HCEC 1CT (cell line): ENCODE results near the gene CPD.

ENCODE experiments used
- DNase-seq: peaks from one replicate; pipeline ENCODE4 v3.0.0-alpha.2; 2017

CPD gene

DNA sequence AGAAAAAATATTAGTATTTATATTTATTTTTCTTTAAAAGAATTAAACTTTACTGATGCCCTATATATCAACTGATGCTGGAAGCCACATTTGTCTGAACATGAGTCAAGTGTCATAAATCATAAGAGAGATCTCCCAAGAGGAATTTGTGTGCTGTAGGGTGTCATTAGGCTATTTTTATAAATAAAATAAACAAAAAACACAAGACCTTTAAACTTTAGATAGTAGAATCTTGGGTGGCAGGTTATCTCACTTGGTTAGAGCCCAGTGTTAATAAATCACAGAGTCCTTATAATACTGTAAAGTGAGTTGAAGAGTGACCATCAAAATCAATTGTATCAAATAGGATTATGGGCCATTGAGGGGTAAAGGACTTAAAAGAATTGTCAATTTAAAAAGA is 21.3 kb upstream of the CPD start:
- DNase-seq = no peak

DNA sequence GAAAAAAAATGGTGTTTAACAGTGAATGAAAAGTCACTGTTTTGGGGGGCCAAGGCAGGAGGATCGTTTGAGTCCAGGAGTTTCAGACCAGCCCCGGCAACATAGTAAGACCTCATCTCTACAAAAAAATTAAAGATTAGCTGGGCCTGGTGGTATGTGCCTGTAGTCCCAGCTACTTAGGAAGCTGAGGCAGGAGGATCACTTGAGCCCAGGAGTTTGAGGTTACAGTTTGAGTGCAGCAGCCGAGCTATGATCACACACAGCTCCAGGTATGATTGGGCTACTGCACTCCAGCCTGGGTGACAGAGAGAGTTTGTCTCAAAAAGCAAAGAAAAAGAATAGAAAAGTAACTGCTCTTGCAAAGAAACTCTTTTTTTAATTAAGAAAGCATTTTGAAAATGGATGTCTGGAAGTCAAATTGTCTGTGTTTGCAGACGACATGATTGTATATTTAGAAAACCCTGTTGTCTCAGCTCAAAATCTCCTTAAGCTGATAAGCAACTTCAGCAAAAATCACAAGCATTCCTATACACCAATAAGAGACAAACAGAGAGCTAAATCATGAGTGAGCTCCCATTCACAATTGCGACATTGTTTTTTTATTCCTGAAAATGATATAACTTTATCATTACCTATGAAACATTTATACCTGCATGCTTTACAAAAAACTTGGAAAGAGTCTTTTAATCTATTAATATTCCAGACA is 20.5 kb upstream of the CPD start:
- no peak for DNase-seq

DNA sequence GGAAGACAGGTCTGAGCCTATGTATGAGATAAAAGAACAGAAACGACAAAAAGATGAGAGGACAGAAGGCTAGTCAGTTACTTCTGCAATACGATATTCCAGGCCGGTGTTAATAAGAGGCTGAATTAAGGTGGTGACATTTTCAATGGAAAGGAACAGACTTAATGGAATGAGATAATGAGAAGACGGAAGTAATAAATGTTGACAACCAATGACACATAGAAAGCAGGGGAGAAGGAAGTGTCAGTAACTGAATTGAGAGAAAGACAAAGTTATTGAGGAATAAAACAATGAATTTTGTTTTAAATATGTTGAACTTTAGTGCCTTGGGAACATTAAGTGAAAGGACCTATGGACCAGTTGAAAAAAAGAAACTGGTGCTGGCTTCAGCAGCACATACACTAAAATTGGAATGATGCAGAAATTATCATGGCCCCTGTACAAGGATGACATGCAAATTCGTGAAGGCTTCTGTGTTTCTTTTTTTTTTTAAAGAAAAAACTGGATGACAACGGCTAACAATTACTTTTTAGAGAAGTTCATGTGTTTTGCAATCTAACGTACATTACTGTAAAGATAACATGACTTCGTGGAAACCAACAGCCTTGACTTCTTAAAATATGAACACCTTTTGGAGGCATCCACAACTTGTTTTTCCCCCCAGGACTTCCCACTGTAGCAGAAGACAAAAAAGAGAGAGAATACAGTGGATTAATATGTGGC is 18.5 kb upstream of the CPD start:
- DNase-seq = no peak

DNA sequence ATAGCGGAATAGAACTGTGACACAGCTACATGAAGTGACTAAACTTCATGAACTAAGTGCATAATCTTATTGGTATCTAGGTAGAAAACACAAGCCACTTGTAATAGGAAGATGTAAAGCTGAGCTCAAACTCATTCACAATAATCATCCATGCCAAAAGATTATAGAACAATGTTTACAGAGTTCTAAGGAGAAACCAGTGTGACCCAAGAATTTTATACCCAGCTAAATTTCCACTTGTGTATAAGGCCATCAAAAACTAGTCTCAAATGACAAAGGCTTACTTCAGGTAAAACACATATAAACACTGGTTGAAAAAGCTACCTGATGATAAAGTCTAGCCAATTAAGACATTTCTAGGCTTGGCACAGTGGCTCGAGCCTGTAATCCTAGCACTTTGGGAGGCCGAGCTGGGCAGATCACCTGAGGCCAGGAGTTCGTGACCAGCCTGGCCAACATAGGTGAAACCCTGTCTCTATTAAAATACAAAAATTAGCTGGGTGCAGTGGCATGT is 16.9 kb upstream of the CPD start:
- DNase-seq = no peak

DNA sequence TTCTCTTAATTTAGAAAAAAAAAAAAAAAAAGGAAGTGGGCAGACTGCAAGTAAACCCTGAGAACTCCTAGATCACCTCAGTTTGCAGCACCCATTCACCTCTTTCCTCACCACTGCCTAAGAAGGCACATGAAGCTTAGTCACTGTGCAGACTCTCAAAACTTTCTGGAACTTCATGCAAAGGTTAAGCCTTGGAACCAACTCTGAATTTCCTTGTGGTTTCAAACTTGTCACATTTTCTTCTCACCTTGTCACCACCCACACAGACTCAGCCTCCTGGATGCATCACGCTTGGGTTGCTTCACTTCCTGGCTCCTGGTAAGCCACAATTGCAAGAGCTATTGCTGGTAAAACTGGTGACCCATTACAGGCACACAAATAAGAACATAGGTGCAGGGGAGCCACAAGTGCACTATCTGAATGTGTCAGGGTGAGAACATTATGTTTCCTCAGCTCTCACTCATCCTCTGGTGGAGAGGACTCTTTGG is 15.0 kb upstream of the CPD start:
- DNase-seq = peak; percentile 31

DNA sequence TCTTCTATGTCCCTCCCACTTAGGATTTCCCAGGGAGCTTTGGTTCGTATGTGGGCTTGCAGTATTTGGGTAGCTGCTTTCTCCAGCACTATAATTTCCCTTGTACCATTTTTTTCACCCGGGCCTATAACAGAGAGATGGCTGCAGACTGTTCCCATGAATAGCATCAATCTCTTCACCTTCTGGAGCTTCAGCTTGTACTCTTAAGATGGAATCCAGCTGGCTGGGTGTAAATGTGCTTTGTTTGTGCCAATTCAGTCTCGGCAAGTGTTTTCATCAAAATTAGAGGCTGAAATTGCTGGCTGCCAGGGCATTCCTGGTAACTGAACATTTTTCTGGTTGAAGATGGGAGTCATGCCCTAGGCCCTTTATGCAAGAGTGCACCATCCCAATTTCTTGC is 12.2 kb upstream of the CPD start:
- DNase-seq = no peak

DNA sequence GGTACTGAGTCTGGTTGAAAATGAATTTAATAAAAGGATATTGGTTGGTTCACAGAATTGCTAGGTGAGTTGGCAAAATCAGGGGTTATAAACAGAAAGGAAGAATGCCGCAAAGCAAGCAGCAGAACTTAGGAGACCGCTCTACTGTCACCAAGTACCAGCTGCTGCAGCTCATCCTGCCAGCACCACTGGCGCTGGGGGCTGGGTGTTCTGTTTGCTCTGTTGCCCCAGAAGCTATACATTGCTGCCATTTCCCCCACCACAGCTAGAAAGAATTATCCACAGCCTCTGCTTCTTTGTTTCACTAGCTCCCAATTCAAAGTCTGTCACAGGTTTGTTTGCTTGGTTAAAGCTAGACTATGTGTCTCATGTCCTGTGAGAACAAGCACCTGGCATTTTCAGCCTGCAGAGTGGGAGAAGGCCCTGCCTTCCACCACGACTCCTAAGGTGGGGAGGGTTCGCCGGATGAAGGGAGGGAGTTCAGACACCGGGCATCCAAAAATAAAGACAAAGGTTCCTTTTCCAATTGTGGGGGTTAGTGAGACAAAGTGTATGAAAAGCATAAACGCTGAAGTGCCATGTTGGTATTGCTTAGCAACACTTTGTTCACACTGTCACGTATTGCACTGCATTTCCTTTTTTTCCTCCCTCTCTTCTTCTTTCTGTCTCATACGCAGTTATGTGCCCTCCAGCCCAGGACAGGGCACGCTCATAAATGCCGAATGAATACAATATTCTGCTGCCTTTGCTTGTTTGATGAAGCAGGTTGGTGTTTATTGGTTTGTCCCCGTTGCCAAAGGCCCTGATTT is 9.6 kb upstream of the CPD start:
- DNase-seq = no peak

DNA sequence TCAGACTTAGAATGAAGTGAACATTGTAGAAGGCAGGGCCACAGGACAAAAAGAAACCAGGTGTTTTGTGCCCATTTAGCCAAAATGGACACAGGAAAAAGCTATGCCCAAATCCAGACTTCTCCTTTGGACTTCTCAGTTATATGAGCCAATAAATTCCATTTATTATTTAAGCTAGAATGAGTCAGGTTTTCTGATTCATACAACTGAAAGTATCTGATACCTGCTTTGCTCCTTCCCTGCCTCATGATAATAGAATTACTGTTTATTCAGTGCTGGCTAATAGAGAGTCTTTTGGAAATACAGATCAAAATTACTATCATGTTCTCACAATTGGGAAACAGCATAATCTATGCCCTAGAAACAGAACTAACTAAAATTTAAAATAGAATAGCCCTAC is 8.7 kb upstream of the CPD start:
- DNase-seq = no peak

DNA sequence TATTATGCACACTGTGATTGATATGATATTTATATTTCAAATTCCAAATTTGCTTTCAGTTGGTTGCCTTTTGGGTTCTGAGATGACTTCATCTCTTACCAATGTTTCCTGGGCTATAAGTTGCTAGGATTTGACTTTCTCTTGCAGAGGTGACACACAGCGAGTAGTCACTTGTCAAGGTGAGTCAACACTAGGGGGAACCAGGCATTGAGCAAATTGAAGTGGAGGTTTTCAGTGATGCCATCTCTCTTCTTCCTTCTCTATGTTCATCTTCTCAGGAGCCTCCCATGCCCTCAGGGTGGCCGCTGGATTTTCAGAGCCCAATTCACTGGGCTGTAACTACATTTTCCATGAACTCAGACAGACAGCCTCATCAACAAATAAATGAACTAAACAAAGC is 6.0 kb upstream of the CPD start:
- peak; percentile 34 for DNase-seq

DNA sequence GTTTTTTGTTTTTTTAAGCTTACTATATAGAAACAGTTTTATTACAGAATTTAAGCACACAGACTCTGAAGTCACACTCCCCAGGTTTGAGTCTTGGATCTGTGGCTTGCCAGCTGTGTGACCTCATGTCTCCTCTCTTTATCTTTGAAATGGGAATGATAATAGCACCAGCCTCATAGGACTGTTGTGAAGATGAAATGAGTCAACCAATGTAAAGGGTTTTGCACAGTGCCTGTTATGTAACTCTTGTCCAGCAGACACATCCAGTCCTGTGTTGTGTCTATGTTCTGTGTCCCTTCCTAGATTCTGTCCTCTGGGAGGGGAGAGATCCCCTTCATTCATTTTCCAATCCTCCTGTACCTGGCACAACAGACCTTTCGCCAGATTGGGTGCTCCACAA is 3.1 kb upstream of the CPD start:
- DNase-seq = no peak

DNA sequence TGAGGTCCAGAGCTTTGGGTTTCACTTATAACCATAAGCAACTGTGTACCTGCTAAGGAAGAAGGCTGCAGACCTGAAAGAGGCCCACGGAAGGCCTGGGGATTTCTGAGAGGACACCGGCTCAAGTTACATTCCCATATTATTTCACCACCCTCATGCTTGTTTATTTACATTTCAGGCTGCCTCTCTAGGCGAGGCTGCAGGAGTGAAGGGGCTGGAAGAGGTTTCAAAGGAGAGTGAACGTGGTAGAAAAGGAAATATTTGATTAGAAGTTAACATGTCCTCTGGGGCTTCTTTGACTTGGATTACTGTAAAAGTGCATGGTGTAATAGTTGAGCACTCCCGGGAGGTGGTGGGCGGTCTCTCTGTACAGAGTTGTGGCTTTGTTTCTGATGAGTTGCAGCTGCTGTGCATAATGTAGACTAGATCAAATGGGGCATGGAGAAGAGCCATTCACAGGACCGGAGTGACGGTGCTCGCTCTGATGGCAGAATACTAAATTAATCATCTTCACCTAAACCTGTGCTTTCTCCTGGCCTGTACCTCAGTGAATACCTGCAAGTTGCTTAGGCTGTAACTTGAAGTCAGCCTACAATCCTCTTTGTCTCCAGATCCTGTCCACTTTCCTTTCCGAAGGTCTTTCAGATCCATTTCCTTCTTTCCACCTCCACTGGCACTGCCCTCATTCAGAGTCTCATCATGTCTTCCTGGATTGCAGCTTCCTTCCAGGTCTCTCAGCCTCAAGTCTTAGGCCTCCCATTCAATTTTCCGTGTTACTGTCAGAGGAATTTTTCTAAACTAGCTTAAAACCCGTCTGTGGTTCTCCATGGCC is 1.9 kb upstream of the CPD start:
- DNase-seq = peak; percentile 75

DNA sequence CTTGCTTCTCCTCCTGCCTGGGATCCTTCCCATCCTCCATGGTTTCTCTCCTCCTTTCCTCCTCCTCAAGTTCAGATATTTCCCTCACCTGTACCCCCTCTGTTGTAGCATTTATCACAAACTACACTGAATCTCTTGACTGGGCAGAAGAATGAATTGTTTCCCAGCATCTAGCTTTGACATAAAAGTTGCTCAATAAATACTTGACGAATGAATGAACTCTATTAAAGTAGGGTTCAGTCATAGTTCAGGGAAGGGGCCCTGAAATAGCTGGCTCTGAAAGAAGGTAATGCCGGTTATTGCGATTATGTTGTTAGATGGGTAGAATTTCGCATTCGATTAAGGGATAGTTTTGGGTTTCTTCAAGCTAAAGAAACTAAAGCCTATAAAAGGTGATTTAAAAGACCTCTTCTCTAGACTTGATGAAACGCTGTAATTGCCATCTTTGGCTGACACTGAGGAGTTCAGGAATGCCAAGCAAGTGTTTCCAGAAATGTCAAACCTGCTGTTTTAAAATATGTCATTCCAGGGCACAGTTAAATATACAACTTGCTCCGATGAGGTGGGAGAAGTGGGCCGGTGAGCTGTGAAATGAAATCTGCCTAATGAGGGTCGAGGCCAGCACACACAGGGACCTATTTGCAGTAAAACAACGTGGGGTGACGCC is 1.0 kb upstream of the CPD start:
- no peak for DNase-seq

DNA sequence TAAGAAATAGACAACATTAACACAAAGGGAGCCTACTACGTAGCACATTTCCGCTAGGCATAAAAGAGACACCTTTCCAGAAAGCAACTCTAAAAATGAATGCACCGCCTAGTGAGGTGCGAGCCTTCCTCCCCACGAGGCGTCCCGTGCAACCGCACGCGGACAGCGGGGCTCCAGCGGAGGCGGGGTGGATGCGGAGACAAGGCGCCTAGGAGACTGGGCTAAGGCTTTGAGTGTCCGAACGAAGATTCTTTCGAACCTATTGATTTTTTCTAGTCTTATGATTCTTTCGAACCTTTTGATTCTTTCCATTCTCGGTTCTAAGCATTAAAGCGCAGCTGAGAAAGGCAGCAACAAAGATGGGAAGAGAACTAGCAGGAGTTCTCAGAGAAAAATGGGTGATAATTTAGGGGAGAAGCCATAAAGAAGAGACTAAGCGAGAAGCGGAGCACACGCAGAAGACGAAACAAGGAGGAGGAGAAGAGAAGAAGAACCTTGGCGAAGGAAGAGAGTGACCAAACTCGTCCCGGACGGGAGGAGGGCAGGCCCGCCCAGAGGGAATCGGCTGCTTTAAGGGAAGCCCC is 394 bp upstream of the CPD start:
- DNase-seq = no peak

DNA sequence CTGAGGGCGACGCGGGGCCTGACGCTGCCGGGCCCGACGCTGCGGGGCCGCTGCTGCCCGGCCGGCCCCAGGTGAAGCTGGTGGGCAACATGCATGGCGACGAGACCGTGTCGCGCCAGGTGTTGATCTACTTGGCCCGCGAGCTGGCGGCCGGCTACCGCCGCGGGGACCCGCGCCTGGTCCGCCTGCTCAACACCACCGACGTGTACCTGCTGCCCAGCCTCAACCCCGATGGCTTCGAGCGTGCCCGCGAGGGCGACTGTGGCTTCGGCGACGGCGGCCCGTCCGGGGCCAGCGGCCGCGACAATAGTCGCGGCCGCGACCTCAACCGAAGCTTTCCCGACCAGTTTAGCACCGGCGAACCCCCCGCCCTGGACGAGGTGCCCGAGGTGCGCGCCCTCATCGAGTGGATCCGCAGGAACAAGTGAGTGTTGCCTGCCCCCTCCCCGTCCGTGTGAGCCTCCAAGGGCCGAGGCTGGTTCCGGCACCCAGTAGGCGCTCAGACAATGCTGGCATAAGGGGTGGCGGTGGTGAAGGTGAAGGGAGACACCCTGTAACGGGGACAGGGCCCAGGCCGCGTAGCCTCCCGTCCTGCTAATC is 676 bp downstream of the CPD start:
- no peak for DNase-seq

DNA sequence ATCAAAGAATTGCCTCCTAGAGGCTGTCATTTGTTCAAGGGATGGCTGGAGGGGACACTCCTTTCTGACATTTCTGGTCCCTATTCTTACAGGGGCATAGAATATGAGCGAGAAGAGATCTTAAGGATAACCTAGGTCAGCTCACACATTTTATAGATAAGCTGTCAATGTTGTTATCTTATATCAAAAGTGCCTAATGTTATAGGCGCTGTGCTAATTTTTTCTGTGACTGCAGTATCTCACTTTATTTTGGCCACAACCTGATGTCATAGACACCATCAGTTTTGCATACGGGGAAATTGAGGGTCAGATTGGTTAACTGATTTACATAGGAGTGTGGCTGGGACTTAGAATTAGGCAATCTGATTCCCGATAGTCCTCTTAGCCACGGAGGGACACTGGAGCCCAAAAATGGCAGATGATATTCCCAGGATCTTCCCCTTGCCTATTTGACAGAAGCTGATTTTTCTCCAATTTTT is 1.2 kb downstream of the CPD start:
- no peak for DNase-seq

DNA sequence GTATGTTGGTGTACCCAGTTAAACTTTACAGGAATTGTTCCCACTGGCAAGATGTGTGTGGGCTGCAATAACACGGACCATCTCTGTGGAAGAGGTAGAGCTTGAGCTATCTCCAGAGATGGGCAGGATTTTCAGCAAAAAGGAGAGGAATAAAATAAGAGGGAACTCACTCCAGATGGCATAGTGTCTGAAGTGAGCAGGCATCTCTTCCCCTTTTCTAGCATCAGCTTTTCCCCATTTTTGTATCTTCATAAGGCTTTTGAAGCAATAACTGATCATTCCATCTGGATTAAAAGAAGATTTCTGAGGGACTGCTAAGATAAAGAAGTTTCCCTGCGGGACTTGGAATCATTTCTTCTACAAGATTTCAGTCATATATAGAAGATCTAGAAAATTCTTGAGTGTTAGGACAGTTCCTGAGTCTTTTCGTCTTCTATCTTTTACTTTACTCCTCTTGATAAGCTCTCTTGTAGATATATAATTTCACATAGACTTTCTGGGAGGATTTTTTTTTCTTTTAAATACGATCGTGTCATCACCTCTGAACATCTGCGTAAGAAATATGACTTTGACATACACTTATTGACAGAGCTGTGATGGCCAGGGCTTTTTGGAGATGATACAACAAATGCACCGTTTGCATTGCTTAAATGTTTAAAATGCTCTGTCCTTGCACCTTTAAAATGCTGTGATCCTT is 2.1 kb downstream of the CPD start:
- no peak for DNase-seq

DNA sequence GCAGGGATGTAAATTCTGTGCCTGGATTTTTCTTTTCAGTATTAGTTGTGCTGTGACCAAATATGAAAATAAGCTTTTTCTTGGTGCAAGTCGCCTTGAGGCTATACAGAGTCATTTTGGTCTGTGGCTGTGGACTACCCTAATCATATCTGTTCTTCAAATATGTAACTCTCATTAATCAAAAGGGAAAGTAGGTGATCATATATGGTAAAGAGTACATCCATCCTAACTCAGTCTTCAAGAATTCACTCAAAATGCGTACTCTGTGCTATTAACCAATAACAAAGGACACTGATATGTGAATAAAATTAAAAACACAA is 2.6 kb downstream of the CPD start:
- no peak for DNase-seq

DNA sequence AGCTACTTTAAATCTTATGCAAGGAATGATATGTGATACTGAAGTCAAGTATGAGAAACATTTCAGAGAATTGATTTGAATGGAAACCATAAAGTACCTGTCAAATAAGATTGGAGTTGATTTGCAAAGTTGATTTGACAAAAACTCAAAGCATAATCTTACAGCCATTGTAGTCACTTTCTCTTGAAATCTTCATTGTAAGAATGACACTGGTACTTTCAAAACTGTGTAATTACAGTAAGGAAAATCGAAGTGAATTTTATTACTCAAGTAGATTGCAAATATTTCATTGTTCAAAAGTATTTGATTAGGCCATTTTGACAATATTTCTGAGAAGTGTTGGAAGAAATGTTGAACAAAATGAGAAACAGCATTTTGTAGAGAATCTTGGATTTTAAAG is 3.6 kb downstream of the CPD start:
- no peak for DNase-seq

DNA sequence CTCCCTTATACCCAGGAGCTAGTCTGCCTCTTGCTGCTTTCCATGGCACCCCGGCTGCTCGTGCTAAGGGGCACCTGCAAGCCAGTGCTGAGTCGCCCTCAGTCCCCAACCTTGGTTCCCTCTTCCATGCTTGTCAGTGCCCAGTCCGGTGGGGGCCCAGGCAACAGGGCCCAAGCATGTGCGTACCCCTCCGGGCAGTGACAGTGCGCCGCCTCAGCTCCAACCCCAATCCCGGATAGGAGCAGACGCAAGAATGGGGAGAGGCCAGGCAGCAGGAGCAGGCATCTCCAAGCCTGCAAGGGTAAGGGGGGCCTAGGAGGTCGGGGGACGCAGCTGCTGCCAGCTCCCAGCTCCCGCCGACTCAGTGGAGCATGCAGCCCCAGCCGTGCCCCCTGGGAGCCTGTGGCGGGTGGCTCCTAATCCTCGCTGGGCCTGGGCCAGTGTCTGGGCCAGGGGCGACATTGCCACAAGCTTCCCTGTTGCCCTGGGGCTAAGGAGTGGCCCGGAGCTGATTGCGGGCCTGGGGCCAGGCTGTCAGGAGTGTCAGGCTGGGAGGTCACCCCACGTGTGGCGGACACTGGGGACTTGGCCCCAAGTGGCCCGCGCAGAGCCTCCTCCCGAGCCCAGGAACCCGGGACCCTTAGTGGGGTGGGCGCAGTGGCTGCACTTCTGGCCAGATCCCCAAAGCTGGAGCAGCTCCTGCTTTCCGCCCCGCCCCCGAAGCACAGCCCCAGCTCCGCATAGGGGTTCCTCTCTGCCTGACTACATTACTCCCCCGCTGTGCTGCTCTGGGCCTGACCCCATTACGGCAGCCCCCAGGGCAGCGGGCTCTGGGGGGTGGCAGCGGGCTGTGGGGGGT is 9.8 kb downstream of the CPD start:
- DNase-seq = no peak
